ENCODE measurements around the gene INSC.

The INSC gene

GRCh38 chr11:15091175-15091574 is 23.5 kb upstream of the INSC start:
- TF ChIP-seq, protein P1, sequence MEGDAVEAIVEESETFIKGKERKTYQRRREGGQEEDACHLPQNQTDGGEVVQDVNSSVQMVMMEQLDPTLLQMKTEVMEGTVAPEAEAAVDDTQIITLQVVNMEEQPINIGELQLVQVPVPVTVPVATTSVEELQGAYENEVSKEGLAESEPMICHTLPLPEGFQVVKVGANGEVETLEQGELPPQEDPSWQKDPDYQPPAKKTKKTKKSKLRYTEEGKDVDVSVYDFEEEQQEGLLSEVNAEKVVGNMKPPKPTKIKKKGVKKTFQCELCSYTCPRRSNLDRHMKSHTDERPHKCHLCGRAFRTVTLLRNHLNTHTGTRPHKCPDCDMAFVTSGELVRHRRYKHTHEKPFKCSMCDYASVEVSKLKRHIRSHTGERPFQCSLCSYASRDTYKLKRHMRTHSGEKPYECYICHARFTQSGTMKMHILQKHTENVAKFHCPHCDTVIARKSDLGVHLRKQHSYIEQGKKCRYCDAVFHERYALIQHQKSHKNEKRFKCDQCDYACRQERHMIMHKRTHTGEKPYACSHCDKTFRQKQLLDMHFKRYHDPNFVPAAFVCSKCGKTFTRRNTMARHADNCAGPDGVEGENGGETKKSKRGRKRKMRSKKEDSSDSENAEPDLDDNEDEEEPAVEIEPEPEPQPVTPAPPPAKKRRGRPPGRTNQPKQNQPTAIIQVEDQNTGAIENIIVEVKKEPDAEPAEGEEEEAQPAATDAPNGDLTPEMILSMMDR (IDR thresholded peaks at IDR 0.05): no peak

DNA sequence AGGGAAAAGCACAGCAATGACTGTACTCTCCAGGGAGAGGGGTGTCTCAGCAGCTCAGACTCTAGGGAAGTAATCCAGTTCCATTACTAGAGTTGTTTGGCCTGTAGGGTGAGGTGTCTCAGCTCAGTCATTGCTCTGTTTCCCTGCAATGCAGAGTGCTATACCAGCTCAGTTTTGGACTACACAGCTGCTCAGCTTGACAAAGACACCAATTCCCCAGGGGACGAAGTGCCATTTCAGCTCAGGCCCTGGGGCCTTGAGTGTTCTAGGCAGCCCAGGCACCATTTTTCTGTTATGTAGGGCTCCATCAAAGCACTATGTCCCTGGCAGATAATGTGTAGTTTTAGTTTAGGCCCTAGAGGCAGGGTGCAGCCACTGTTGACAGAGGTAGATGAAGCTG is 23.1 kb upstream of the INSC start:
- TF ChIP-seq, protein P1 (IDR thresholded peaks at IDR 0.05): no peak

GRCh38 chr11:15093432-15093831 is 21.3 kb upstream of the INSC start:
- TF ChIP-seq, protein P1 (IDR thresholded peaks at IDR 0.05): no peak

GRCh38 chr11:15095736-15096228 is 18.9 kb upstream of the INSC start:
- TF ChIP-seq, protein P1 (IDR thresholded peaks at IDR 0.05): no peak

DNA sequence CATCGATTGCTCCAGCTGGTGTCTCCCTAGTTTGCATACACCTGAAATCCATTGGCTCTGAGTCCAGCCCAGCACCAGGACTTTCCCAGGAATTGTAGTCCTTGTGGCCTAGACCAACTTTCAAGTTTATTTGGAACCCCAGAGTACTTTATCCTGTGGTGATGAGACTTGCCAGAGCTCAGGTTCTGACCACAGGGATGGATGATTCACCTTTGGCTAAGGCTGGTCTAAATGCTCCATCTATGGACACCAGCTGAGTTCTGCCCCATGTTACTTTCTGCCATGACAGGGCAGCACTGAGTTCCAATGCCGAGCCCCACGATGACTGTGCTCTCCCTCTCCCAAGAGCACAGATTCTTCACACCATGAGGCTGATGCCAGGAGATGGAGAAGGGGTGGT is 17.3 kb upstream of the INSC start:
- TF ChIP-seq, protein P1 (IDR thresholded peaks at IDR 0.05): no peak

DNA sequence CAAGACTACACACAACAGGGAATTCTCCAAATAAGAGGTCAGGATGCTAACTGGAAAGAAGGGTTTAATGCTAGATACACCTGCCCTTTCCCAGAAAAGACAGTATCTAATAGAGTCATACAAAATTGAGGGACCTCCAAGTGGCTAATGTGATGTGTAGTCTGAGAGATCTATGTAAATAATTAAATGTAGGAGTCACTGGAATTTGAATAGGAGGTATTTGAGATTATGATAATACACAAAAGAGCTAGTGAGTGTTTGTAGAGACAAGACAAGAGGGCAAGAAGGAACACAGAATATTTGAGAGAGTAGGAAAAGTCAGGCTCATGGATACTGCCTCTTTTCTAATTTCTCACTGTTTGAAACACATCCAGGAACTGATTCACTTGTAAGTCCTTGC is 15.5 kb upstream of the INSC start:
- TF ChIP-seq, protein P1 (IDR thresholded peaks at IDR 0.05): no peak

DNA sequence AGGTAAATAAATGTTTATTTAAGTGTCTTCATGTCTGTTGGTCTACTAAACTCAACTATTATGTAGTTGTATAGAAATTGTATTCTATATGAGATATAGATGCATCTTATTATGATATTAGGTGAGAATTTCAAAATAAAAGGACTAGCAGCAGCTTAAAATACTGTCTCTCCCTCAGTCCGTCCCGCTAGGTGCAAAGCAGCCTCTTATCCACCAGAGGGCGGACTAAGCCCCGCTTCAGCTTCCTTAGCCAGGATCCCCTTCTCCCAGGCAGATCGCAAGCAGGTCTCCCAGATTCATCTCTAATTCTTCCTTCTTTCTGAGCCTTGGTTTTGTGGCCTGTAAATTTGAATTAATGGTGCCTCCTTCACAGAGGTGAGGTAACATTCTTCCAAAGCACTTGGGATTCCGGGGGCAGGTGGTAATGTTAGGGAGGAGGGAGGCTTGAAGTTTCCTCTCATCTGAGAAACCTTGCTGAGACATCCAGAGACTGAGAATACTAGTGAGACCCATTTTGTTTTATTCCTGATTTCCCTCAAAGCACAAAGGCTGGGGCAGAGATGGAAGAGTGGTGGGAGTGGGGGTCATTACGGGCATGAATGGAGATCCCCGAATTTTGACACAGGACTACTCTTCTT is 13.5 kb upstream of the INSC start:
- TF ChIP-seq, protein P1 (IDR thresholded peaks at IDR 0.05): peak; percentile 89

GRCh38 chr11:15104166-15104565 is 10.6 kb upstream of the INSC start:
- TF ChIP-seq, protein P1 (IDR thresholded peaks at IDR 0.05): no peak
